Epidermal melanocyte (primary cell): Measurements from ENCODE around the gene TCF3.

Experiments
- DNase-seq: peaks from one replicate; pipeline ENCODE4 v3.0.0; 2011; ENCODE audit warnings: low spot score; ENCODE audit not compliant: insufficient read length

TCF3 gene

GRCh38 chr19:1631557-1632100, 20.8 kb downstream of the TCF3 start:
- DNase-seq = no peak

GRCh38 chr19:1630811-1631210, 21.6 kb downstream of the TCF3 start:
- no peak for DNase-seq

DNA sequence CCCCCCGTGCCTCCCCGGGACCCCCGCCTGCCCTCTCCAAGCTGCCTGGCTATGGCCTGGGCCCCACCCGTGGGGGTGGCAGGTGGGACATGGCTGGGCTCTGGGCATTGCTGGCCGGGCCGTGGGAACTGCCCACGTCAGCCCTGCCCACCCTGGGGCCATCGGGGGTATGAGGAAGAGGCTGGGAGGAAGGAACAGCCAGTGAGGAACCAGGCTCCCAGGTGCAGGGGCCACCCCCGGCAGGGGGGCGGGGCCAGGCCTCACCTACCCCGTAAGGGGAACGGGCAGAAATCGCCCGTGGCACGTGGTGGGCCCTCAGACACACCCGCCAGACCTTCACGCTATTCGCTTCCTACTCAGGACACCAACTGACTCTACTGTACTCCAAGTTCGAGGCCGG, 22.4 kb downstream of the TCF3 start:
- no peak for DNase-seq

DNA sequence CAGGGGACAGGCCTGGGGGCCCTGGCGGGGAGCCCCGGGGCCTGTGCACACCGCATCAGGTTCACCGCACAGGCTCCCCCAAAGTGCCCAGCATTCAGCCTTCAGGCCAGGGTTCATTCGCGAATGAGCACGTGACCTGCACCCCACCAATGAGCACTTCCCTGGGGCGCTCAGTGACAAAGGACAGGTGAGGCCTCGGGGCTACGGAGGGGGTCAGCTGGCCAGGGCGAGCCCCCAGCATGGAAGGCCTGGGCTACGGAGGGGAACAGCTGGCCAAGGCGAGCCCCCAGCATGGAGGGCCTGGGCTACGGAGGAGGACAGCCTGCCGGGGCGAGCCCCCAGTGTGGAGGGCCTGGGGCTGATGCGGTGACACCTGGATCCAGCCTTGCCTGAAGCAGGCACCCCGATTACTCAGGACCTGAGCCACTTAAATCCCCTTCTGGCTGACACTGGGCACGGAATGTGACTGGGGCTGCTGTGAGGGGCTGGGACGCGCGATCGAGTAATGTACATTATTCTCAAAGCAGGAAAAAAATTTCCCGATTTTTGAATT, 23.1 kb downstream of the TCF3 start:
- no peak for DNase-seq

DNA sequence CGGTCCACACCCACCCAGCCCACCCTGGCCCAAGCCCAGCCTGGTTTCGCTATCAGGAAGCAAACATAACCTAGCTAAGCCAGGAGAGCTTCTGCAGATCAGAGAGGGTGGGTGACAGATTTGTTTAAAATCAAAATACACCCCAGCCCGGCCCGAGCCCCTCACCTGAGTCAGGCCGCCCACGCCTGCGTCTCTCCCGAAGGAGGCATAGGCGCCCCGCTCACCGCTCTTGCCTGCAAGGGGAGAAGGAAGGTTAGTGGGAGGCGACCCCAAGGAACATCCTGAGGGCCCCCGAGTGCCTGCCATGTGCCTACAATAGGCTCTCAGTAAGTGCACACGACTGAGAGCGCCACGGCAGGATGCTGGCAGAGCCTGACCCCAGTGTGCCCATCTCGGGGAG, 25.2 kb downstream of the TCF3 start:
- DNase-seq = no peak

DNA sequence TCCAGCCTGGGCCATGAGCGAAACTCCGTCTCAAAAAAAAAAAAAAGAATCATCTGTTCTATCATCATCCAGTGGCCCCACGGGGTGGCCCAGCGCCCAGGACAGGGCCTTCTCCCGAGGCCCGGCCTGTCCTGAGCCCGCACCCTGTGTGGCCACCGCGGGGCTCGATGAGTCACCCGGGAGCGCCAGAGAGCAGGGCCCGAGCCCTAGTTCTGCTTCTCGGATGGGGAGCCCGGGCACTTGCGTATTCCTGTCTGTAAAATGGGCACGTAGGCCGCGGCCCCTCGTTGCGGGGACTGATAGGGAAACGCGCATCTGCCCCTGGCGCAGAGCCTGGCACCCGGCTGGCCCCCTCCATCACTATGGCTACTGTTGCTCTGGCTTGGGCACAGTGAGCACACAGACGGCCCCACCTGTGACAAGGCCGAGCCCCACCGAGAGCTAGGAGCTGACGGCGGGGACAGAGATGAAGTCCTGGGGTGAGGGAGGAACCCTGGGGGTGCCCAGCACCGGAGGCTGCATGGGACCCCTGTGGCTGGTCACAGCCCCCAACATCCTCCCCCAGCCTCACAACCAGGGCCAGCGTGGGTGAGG, 25.9 kb downstream of the TCF3 start:
- no peak for DNase-seq

DNA sequence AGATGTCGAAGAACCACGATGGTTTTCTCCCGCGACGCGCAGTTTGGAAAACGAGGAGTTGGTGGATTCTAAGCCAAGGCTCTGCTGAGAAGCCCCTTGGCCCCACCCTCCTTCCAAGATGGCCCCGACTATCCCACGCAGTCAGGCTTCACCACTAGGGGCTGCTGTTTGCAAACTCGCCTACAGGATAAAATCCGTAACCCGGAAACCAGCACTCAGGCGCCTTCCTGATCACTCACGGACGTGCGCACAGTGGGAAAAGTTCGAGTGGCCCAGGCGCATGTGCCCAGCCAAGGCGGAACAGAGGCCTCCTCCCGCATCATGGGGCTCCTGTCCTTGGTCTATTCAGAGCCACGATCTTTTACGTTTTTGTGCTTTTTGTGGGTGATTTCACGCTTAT, 28.0 kb downstream of the TCF3 start:
- DNase-seq = peak; percentile 81

- DNase-seq = no peak
Observed at GRCh38 chr19:1622541-1622940, 29.9 kb downstream of the TCF3 start.

GRCh38 chr19:1622007-1622406, 30.4 kb downstream of the TCF3 start:
- DNase-seq = no peak

DNA sequence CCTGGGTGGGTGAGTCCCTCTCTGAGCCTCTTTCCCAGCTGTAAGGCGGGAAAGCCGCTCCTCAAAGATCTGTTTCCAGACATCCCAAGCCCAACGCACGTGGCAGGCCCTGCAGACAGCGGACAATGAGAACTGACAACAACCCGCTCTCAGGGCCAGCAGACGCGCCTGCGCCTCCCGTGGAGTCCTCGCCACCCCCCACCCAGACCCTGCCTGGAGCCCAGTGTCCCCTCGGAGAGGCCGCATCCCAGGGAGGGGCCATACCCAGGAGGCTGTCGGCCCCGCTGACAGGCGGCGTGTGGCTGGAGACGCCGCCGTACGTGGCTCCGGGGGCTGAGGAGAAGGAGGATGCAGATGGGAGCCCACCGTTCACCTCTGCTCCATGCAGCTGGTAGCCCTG, 30.8 kb downstream of the TCF3 start:
- no peak for DNase-seq

DNA sequence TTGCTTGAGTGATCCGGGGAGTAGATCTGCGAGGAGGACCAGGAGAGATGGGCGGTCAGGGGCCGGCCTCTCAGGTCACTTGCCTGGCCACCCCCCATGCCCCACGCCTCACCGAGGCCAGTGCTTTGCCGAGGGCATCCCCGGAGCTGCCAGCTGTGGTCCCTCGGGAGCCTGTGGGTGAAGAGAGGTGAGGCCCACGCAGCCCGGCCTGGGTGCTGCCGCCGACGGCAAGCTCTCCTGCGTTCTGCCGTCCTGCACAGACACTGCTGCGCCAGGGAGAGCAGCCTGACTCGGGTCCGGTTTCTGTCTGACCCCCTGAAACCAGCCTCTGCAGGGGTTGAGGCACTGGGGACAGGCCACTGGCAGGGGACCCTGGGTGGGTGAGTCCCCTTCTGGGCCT, 31.4 kb downstream of the TCF3 start:
- DNase-seq = no peak

- DNase-seq = no peak
Observed at GRCh38 chr19:1620502-1620901, 31.9 kb downstream of the TCF3 start.

GRCh38 chr19:1619703-1620102, 32.7 kb downstream of the TCF3 start:
- DNase-seq = no peak

DNA sequence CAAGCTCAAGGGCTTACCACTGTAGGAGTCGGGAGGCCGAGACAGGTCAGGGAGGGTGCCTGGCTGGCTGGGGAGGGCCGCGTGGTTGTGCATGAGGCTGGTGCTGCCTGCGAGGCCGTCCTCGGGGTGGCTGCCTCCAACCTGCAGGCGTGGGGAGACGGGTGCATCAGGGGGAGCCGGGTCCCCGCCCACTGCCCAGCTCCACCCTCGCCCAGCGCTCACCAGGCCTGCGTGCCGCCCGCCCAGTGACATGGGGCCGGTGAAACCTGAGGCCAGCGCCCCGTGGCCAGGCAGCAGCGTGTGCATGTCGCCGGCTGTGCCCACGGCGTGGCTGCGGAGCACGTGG, 33.3 kb downstream of the TCF3 start:
- no peak for DNase-seq

DNA sequence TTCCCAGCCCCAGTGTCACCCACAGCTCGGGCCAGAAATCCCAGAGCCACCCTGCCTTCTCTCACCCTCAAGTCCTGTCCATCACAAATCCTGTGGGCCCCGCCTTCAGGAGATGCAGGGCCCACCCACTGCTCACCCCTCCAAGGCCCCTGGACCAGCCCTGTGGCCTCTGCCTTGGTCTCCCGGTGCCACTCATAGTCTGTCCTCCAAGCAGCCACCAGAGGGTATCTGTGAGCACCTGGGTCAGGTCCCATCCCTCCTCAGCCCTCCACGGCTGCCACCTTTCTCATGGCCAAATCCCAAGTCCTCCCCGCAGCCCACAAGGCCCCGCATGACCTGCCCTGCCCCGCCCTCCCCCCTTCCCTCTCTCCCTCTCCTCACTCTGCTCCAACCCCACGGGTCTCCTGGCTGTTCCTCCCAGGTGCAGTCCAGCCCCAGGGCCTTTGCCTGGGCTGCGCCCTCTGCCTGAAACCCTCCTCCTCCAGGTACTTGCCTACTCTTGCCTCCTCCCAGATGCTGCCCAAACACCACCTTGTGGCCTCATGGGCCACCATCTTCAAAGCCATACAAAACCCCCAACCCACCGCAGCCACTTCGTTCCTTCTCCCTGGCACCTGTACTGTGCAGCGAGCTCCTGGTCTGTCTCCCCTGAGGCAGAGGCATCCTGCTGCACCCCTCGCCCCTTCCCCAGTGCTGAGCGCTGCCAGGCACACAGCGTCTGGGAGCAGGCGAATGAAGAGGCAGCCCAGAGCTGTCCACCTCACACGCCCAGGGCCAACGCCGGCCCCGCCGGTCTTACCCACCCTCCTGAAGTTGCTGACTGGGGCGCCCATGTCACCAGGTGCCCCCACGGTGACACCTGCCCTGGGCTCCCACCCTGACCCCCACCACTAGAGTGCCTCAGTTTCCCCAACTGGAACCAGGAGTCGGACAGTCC, 34.0 kb downstream of the TCF3 start:
- DNase-seq = no peak

GRCh38 chr19:1616875-1617274, 35.5 kb downstream of the TCF3 start:
- no peak for DNase-seq

GRCh38 chr19:1616396-1616795, 36.0 kb downstream of the TCF3 start:
- no peak for DNase-seq

DNA sequence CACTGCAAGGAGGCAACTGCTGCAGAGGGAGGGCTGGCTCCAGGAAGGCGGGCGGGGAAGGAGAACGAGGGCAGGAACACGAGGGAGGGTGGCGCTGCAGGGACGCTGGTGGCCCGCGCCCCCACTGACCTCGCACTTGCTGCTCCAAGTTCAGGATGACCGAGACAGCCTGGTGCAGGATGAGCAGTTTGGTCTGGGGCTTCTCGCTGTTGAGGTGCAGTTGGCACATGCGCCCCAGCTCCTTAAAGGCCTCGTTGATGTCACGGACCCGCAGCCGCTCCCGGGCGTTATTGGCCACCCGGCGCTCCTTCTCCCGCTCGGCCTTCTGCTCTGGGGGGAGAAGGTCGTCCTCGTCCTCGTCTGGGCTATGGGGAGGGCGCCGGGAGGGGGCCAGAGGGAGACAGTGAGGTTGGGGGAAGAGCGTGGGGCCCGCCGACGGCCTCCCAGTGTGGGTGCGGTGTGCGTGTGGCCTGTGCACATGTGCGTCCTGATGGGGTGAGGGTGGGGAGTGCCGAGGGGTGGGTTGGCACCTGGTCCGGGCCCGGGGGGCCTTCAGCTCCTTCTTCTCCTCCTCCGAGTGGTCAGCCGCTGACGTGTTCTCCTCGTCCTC, 37.2 kb downstream of the TCF3 start:
- DNase-seq = no peak

GRCh38 chr19:1613808-1614570, 38.4 kb downstream of the TCF3 start:
- DNase-seq = no peak

- DNase-seq = no peak
Observed at GRCh38 chr19:1613146-1613545, 39.3 kb downstream of the TCF3 start.
